Measurements from ENCODE around the gene RAD50. TPM values are rescaled to one million over a fixed set of nuclear protein-coding genes. Genes with fewer than 3 reads are reported as not detected.

Gene RAD50
- total RNA-seq, 4 donors from 2014 or later = 35.8 to 47.5 (median 41.3) TPM

- WGBS, 2 donors (ENCODE audit: low coverage in 1 of 2) = 85 to 87% methylated on average over 6 to 10 of the region's 10 CpGs
- peaks cover 0 to 5% (median 2%) of the 10 kb centered on the region in 4 donors for H3K4me1 ChIP-seq
- H3K4me3 ChIP-seq = no peak overlapping the region
- intact Hi-C loops (cut with DNase I; ENCODE audit: low total_unique reads) = no loop called here
- TF ChIP-seq EP300 (IDR thresholded peaks at IDR 0.05; ENCODE audit: low read depth) (no peak), POLR2A (IDR thresholded peaks at IDR 0.05) (no peak), POLR2AphosphoS5 (IDR thresholded peaks at IDR 0.05) (no peak), CTCF (IDR thresholded peaks at IDR 0.05) (no peak)
- no peaks in the 10 kb centered on the region for H3K9me3 ChIP-seq
- in situ Hi-C loops (cut with MboI; ENCODE audit: low pct_ligation_motif_present in 1 of 4, low pct_unique_long_range_greater_than_20kb in 1 of 4, low sequenced_read_pairs in 3 of 4) = no loop called here
- H3K27me3 ChIP-seq = no peaks in the 10 kb centered on the region
- DNase-seq = no peak
- H3K36me3 ChIP-seq = no peaks in the 10 kb centered on the region
- no peak overlapping the region for H3K27ac ChIP-seq
Measured at GRCh38 chr5:132667309-132667708, 110.5 kb downstream of the RAD50 start.

- no peaks in the 10 kb centered on the region for H3K36me3 ChIP-seq
- no peaks in the 10 kb centered on the region for H3K9me3 ChIP-seq
- intact Hi-C loops (cut with DNase I; ENCODE audit: low total_unique reads) = no loop called here
- DNase-seq = no peak
- H3K4me3 ChIP-seq = no peak overlapping the region
- in situ Hi-C loops (cut with MboI; ENCODE audit: low pct_ligation_motif_present in 1 of 4, low pct_unique_long_range_greater_than_20kb in 1 of 4, low sequenced_read_pairs in 3 of 4) = no loop called here
- no peak for TF ChIP-seq POLR2A (IDR thresholded peaks at IDR 0.05)
- TF ChIP-seq EP300 (IDR thresholded peaks at IDR 0.05; ENCODE audit: low read depth) = no peak
- TF ChIP-seq CTCF (IDR thresholded peaks at IDR 0.05) = no peak
- no peak for TF ChIP-seq POLR2AphosphoS5 (IDR thresholded peaks at IDR 0.05)
- 69 to 90% methylated on average over 5 to 22 of the region's 22 CpGs for WGBS, 2 donors (ENCODE audit: low coverage in 1 of 2)
- no peaks in the 10 kb centered on the region for H3K27me3 ChIP-seq
- H3K27ac ChIP-seq = no peak overlapping the region
- H3K4me1 ChIP-seq = peaks cover 0 to 5% (median 2%) of the 10 kb centered on the region in 4 donors
Measured at GRCh38 chr5:132667761-132668705, 111.3 kb downstream of the RAD50 start.

GRCh38 chr5:132668706-132669454, 112.1 kb downstream of the RAD50 start:
- H3K4me1 ChIP-seq = peaks cover 0 to 4% (median 1%) of the 10 kb centered on the region in 4 donors
- in situ Hi-C loops (cut with MboI; ENCODE audit: low pct_ligation_motif_present in 1 of 4, low pct_unique_long_range_greater_than_20kb in 1 of 4, low sequenced_read_pairs in 3 of 4) (no loop called here), intact Hi-C loops (cut with DNase I; ENCODE audit: low total_unique reads) (no loop called here)
- H3K36me3 ChIP-seq = no peaks in the 10 kb centered on the region
- TF ChIP-seq POLR2A (IDR thresholded peaks at IDR 0.05) = no peak
- no peak for TF ChIP-seq EP300 (IDR thresholded peaks at IDR 0.05; ENCODE audit: low read depth)
- H3K9me3 ChIP-seq = no peaks in the 10 kb centered on the region
- H3K27ac ChIP-seq = no peak overlapping the region
- H3K27me3 ChIP-seq = no peaks in the 10 kb centered on the region
- DNase-seq = no peak
- no peak overlapping the region for H3K4me3 ChIP-seq
- WGBS, 2 donors (ENCODE audit: low coverage in 1 of 2) = 94% methylated on average over 14 of the region's 14 CpGs; no CpG with 5 or more reads in 1 of the 2 donors

- no peaks in the 10 kb centered on the region for H3K27me3 ChIP-seq
- WGBS, 2 donors (ENCODE audit: low coverage in 1 of 2) = 20 to 84% methylated on average over 1 to 7 of the region's 7 CpGs
- no peak for DNase-seq
- TF ChIP-seq EP300 (IDR thresholded peaks at IDR 0.05; ENCODE audit: low read depth) = no peak
- H3K4me1 ChIP-seq = peaks cover 0 to 2% (median 0%) of the 10 kb centered on the region in 4 donors
- no peak overlapping the region for H3K4me3 ChIP-seq
- intact Hi-C loops (cut with DNase I; ENCODE audit: low total_unique reads) = no loop called here
- in situ Hi-C loops (cut with MboI; ENCODE audit: low pct_ligation_motif_present in 1 of 4, low pct_unique_long_range_greater_than_20kb in 1 of 4, low sequenced_read_pairs in 3 of 4) = no loop called here
- no peaks in the 10 kb centered on the region for H3K36me3 ChIP-seq
- no peak overlapping the region for H3K27ac ChIP-seq
- no peaks in the 10 kb centered on the region for H3K9me3 ChIP-seq
Measured at GRCh38 chr5:132669455-132669820, 112.7 kb downstream of the RAD50 start.
